HG03571 (cell line): ENCODE results near the gene TMED8.
A peak's percentile ranks its signal among the peaks of the same experiment; 100 is the strongest.
"Not testable (repeated sequence)": the region's sequence is repeated elsewhere in the genome, so short reads cannot be mapped to it uniquely, and the experiment has no call there.

Source experiments
- ATAC-seq: cut with Tn5 transposase; IDR thresholded peaks from one replicate; pipeline ENCODE4 v1.9.1; 2021; ENCODE audit not compliant: unreplicated experiment

The TMED8 gene

DNA sequence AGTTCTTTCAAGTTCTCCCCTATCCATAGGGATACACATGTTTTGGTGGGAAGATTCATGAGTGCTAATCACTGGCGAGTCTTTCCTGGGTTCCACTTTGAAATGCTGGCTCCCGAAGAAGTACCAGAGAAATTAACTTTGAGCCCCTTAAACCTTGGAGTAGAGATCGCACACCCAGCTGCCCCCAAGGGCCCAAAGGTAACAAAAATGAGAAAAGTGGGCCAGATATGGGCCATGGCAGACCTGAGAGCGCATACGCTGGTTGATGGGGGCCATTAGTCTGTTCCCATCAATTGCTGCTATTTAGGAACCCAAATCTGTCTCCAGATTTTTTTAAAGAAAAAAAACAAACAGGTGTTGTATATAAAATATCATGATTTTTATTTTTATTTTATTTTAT, 53.9 kb downstream of the TMED8 start:
- no peak for ATAC-seq

DNA sequence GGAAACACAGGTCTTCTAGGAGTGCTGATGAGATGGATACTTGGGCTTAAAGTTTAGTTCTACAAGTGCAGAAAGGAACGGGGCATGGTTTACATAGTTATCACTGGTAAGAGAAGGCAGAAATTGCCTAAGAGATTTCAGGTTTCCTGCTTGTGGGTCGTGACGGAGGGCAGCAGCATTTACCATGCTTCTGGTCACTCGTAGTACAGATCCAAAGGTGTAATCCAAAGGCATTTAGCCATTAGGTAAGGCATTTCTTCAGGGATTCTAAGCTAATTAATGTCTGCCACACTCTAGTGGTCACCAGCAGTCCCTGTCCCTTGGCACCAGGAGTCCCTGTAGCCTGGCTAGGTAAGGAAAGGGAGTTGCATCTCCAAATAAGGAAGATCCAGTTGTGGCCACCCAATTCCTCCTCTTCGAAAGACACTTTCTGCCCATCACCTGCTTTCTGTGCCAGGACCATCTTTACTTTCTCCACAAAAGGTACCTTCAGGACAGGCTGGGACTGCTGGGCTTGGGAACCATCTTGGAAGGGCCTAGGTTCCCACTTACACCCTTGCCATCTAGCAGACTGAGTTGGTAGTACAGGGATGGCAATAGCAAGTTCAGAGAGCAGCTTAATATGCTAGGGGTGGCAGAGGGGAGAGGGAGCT, 54.5 kb downstream of the TMED8 start:
- ATAC-seq, result no peak

DNA sequence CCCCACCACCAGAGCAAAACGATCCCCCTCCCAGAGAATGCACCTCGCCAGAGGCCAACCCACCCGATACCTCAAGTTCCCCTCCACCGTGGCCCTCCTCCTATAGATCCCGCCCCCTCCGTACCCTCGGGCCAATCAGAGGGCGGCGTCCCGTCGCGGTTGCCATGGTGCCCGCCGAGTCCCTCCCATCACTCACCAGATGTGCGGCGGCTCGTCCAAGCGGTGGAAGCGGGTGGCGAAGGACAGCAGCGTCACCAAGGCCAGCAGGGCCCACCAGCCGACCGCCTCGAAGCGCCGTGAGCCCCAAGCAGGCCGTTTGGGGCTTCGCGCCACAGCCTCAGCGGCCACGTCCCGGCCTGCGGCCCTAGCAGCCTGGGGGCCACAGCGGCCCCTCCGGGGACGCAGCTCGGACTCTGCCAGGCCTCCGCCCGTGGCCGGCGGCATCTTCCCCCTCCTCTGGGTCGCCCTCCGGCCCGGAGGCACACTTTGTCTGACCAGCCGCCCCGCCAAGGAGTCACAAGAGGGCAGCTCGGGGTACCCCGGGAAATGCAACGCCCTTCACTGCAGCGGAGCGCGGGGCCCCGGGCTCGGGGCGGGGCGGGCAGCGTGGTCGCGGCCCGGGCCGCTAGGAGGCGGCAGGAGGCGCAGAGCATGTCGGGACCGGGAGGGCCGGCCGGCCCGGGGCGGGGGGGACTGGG, 56.5 kb downstream of the TMED8 start, which contains the start of gene POMT2:
POMT2 (minus strand) TSS at position 646 of the 698 bp plus-strand sequence; CDS start at position 444, 202 bp downstream.
- peak; percentile 65 for ATAC-seq

DNA sequence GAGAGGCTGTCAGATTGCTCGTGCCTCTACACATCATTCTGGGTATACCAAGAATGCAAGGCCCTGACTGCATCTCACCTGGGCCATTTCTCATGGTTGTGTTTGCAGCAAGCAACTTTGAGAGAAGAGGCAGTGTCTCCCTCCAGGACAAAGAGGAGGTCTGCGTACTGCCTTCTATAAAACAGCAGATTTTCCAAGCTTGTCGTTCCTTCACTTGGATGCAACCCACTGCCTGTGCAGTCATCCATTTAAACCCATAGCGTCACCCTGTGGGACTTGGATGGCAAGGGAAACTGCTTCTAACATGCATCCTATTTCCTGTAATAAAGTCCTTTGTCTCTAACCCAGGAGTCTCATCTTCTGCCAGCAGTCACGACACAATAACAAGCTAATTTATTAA, 57.5 kb downstream of the TMED8 start:
- no peak for ATAC-seq

- not testable (repeated sequence) for ATAC-seq
Measured at GRCh38 chr14:77318756-77319155, 58.1 kb downstream of the TMED8 start.

DNA sequence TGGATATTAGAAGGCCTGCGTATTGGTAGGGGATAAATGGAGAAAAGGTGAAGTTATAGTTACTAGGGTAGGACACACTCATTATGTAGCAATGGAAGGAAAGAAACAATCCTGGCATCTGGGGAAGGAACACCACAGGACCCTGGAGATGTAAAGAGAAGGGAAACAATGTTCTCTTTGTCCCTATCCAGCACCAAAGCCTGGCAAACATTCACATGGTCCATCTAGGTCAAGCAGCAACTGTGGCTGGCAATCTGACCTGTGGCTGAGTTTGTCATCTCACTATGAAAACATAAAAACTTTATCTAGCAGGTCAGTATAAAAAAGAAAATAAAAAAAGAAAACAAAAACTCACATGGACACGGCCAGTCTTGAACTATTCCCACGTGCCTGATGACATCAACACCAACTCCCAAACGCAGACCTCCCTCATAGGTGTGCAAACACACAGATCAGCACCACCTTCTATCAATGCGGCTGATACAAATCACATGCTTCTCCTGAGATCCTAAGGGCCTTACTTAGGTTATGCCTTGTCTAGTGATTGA, 58.8 kb downstream of the TMED8 start:
- no peak for ATAC-seq

- ATAC-seq, result no peak
Measured at GRCh38 chr14:77316872-77317301, 60.0 kb downstream of the TMED8 start.

GRCh38 chr14:77316195-77316505, 60.7 kb downstream of the TMED8 start:
- no peak for ATAC-seq

DNA sequence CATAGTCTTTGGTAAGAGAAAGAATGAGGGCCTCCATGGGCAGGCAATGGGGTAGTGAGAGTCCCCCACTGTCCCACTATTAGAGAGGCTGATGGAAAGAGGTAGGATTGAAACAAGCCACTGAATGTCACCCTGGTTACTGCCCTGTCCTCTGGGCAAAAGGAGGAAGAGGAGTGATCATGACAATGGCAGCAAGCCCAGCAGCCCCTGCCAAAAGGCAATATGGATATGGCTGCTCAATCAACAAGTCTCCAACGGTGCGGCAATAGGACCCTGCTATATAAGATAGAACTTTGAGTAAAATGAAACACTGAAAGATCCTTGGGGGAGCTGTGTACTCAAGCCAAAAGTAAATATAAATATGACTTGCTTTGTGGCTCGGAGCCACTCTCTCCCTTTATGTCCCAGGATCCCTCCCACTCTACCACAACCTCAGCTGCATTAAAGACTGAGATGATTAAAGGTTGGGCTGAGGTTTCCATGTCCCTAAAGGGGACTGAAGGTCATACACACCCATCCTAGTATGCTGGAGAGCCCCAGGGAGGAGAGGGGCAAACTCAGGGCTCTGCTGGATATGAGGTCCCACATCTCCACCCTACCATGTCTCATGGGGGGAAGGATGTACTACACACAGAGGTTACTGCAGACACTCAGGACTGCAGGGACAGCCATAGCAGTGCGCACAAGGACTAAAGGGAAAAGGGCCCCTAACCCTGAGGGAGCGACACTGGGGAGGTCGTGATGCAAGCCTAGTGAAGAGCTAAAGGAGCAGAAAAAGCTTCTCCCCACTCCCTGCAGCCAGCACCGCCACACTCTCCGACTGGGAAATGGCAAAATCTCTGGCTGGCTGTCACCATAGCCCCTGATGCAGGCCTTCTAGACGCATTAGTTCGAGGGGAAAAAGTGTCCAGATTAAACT, 62.1 kb downstream of the TMED8 start:
- no peak for ATAC-seq

- ATAC-seq, result no peak
Measured at GRCh38 chr14:77314043-77314442, 62.9 kb downstream of the TMED8 start.

- ATAC-seq, result no peak
Measured at GRCh38 chr14:77313371-77313770, 63.5 kb downstream of the TMED8 start.

DNA sequence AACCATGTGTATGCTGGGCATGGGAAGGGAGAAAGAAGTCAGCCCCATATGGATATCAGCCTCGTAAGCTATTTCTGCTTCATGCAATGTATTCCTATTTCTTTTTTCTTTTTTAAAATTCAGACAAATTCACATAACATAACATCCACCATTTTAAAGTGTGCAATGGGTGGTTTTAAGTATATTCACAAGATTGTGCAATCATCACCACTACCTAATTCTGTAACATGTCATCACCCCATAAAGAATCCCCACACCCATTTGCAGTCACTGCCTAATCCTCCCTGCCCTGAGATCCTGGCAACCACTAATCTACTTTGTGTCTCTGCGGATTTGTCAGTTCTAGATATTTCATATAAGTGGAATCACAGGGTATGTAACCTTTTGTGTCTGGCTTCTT, 65.7 kb downstream of the TMED8 start:
- no peak for ATAC-seq

GRCh38 chr14:77310026-77310425, 66.9 kb downstream of the TMED8 start:
- no peak for ATAC-seq

DNA sequence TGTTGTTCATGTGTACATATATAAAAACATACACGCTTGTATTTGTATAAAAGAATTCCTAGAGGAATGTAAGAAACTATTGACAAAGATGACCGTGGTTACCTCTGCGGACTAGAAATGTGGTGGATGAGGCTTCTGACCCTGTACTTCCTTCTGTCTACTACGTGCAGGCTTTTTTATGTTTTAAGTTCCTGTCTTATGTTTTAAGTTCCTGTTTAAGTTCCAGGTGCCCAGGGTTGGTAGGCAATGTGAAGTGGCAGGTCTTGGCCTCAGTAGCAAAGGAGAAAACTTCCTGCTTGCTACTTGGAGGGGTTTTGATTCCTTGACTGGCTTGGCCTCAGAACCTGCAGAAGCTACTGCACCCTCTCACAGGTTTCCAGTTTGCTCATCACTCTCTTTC, 67.8 kb downstream of the TMED8 start:
- no peak for ATAC-seq

DNA sequence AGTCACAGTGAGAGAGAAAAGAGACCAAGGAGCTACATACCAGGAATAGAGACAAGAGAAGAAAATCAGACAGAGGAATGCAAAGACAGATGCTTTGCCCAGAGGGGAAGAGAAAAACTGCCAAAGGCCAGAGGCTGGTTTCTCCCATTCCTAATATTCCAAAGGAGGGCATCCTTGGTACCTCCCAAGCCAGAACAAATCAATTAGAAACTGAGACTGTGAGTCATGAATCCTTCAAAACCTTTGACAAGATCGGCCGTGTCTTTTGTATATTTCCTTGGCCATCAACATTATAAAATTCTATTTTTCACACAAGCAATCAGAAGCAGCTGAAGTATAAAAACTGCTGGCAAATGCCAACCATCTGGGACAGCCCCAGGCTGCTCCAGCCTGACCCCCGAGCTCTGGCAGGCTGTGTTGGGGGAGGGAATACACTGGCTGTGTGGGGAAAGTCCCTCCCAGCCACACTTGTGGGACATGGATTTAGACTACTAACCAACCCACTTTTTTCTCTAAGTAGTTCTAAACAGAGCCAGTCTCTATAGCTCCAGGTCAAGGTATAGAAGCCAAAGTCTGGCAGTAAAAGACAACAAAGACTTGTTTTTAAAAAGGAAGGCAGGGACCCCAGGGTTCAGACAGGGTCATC, 69.9 kb downstream of the TMED8 start:
- ATAC-seq, result no peak

DNA sequence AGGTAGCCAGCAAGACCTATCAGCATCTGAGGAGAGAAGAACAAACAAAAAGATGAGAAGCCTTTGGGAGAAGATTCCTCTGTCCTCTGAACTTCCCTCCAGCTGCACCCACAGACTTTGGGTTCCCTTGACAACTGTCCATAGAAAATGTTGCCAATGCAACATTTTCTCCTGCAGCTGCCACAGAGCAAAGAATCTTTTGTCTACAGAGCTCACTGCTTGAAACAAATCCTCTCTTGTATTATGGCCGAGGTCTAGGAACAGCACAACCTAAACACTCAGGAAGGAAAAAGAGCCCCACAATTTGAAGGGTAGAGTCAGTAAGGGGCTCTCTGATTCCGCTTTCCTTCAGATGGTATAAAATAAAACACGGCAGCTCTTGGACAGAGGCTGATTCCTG, 70.5 kb downstream of the TMED8 start:
- no peak for ATAC-seq

DNA sequence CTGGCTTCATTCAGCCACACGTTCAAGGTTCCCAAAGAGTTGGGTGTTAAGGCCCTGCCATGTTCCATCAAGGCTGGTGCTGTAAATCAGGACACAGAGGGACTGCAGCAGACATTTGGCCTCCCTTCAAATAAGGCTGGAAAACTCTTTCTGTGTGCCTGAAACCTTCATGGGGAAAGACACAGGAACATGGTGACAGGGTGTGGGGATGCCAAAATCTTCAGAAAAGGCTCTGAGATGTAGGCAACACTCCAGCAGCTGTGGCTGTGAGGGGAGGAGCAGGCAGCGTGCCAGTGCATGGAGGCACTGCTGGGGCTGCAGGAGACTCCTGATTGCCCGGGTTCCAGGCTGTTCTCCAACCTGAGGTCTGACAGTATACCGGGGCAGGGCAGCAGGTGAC, 71.2 kb downstream of the TMED8 start:
- ATAC-seq, result no peak

DNA sequence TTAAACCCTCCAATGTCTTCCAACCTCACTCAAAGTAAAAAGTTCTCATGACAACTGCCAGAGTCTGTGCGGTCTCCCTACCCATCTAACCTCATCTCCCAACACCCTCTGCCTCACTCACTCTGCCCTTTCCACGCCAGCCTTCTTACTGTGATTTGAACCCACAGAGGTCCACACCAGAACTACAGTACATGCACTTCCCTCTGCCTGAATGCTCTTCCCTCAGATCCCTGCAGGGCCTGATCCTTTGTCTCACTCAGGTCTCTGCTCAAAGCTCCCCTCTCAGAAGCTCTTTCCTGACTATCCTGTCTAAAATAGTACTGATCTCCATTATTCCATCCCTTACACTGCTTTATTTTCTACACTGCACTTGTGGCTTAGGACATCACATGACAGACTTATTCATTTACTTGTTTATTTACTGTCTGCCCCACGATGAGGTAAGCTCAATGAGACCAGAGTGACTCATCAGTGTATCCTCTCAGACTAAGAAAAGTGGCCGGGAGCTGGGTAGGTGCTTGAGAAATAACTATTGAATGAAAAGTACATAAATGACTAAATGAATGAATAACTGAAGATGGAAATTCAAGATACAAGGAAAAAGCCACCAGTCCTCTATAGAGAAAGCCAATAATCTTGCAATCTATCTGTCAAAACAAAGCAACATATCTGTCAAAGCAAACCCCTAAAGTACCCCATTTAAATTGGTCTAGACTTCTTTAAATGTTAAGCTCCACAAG, 73.3 kb downstream of the TMED8 start:
- ATAC-seq, result no peak

DNA sequence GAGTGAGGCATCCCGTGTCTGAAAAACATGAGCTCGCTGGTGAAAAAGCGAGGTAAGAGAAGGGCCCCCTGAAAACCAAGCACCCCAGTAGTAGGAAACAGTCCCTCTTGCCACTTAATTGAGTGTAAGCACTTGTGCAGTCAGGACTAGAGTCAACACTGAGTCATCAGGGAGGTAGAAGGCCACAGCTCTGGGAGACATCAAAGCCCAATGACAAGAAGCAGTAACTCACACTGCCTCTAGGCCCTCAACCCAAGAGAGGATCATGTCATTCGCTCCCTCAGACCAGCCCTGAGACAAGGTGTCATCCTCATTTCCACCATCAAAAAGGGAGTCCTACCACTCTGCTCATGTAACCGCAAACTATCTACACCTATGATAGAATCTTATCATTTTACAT, 74.0 kb downstream of the TMED8 start:
- ATAC-seq, result no peak

- no peak for ATAC-seq
Measured at GRCh38 chr14:77301103-77301502, 75.8 kb downstream of the TMED8 start.
